ENCODE results near the gene ARHGAP28. TPM values are rescaled to one million over a fixed set of nuclear protein-coding genes. Genes with fewer than 3 reads are reported as not detected.

ARHGAP28 gene
- total and polyA plus RNA-seq, 10 of the 15 experiments (the other 5 are each of a cell fraction or from before 2014, with no cell fraction given), result not detected

DNA sequence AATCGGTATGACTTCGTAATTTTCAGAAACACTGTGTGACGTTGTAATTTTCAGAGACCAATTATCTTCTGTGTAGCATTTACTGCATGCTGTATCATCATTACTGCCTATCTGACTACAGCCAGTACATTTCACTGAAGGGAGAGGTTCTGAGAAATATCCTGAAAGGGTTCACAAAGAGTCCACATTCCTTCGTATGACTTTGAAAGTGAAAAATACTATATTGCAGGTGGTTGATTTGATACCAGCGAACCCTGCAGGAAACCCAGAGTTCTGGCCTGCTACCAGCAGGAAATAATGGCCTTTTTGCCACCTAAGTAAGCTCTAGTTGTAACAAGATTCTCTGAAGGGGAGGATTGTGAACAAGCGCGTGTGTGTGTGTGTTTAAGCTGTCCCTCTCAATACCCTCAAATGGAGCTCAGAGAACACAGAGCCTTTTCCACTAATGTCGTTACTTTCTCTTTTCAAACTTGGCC is 155.5 kb downstream of the ARHGAP28 start (continued):
- TF ChIP-seq TBL1XR1 (IDR thresholded peaks at IDR 0.05; ENCODE audit: low read depth, low read length) (no peak), FOS (IDR thresholded peaks at IDR 0.05; ENCODE audit: borderline replicate concordance, extremely low read depth, insufficient read length) (no peak), RFX5 (IDR thresholded peaks at IDR 0.05; ENCODE audit: low read depth, low read length) (no peak), NBN (IDR thresholded peaks at IDR 0.05) (no peak), USF1 (IDR thresholded peaks at IDR 0.05; ENCODE audit: borderline replicate concordance, extremely low read length, insufficient read depth, low read depth, low read length) (no peak), BHLHE40 (IDR thresholded peaks at IDR 0.05; ENCODE audit: borderline replicate concordance in 1 of 2, low read depth in 2 of 2, low read length in 1 of 2) (no peak)
- TF ChIP-seq, protein P1, sequence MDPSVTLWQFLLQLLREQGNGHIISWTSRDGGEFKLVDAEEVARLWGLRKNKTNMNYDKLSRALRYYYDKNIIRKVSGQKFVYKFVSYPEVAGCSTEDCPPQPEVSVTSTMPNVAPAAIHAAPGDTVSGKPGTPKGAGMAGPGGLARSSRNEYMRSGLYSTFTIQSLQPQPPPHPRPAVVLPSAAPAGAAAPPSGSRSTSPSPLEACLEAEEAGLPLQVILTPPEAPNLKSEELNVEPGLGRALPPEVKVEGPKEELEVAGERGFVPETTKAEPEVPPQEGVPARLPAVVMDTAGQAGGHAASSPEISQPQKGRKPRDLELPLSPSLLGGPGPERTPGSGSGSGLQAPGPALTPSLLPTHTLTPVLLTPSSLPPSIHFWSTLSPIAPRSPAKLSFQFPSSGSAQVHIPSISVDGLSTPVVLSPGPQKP (IDR thresholded peaks at IDR 0.05; ENCODE audit: low read depth, low read length), result no peak
- TF ChIP-seq, protein P2, sequence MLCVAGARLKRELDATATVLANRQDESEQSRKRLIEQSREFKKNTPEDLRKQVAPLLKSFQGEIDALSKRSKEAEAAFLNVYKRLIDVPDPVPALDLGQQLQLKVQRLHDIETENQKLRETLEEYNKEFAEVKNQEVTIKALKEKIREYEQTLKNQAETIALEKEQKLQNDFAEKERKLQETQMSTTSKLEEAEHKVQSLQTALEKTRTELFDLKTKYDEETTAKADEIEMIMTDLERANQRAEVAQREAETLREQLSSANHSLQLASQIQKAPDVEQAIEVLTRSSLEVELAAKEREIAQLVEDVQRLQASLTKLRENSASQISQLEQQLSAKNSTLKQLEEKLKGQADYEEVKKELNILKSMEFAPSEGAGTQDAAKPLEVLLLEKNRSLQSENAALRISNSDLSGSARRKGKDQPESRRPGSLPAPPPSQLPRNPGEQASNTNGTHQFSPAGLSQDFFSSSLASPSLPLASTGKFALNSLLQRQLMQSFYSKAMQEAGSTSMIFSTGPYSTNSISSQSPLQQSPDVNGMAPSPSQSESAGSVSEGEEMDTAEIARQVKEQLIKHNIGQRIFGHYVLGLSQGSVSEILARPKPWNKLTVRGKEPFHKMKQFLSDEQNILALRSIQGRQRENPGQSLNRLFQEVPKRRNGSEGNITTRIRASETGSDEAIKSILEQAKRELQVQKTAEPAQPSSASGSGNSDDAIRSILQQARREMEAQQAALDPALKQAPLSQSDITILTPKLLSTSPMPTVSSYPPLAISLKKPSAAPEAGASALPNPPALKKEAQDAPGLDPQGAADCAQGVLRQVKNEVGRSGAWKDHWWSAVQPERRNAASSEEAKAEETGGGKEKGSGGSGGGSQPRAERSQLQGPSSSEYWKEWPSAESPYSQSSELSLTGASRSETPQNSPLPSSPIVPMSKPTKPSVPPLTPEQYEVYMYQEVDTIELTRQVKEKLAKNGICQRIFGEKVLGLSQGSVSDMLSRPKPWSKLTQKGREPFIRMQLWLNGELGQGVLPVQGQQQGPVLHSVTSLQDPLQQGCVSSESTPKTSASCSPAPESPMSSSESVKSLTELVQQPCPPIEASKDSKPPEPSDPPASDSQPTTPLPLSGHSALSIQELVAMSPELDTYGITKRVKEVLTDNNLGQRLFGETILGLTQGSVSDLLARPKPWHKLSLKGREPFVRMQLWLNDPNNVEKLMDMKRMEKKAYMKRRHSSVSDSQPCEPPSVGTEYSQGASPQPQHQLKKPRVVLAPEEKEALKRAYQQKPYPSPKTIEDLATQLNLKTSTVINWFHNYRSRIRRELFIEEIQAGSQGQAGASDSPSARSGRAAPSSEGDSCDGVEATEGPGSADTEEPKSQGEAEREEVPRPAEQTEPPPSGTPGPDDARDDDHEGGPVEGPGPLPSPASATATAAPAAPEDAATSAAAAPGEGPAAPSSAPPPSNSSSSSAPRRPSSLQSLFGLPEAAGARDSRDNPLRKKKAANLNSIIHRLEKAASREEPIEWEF (IDR thresholded peaks at IDR 0.05; ENCODE audit: insufficient replicate concordance, low read depth, low read length), result no peak
- TF ChIP-seq, protein P3, sequence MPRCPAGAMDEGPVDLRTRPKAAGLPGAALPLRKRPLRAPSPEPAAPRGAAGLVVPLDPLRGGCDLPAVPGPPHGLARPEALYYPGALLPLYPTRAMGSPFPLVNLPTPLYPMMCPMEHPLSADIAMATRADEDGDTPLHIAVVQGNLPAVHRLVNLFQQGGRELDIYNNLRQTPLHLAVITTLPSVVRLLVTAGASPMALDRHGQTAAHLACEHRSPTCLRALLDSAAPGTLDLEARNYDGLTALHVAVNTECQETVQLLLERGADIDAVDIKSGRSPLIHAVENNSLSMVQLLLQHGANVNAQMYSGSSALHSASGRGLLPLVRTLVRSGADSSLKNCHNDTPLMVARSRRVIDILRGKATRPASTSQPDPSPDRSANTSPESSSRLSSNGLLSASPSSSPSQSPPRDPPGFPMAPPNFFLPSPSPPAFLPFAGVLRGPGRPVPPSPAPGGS (IDR thresholded peaks at IDR 0.05; ENCODE audit: borderline replicate concordance, insufficient read depth, low read depth, low read length, poor library complexity, severe bottlenecking), result no peak
